GM19025 (cell line): Measurements from ENCODE around the gene PLK2.
A peak's percentile ranks its signal among the peaks of the same experiment; 100 is the strongest.

Source experiments
- ATAC-seq: cut with Tn5 transposase; IDR thresholded peaks from one replicate; pipeline ENCODE4 v1.9.1; 2021; ENCODE audit warnings: mild to moderate bottlenecking, low read depth, moderate library complexity; ENCODE audit not compliant: unreplicated experiment

Gene PLK2

DNA sequence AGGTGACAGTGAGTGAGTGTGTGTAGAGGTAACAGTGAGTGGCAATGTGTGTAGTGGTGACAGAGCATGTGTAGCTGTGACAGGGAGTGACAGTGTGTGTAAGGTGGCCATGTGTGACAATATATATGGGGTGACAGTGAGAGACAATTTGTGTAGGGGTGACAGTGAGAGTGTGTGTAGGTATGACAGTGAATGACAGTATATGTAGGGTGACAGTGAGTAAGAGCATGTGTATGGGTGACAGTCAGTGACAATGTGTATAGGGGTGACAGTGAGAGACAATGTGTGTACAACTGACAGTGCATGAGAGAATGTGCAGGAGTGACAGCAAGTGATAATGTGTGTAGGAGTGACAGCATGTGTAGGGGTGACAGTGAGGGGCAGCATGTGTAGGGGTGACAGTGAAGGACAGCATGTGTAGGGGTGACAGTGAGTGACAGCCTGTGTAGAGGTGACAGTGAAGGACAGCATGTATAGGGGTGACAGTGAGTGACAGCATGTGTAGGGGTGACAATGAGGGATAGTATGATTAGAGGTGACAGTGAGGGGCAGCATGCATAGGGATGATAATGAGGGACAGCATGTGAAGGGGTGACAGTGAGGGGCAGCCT, 21.3 kb upstream of the PLK2 start:
- no peak for ATAC-seq

GRCh38 chr5:58477760-58478376, 18.0 kb upstream of the PLK2 start:
- ATAC-seq: no peak

GRCh38 chr5:58475404-58475803, 15.5 kb upstream of the PLK2 start:
- ATAC-seq: no peak

GRCh38 chr5:58469896-58470295, 10.0 kb upstream of the PLK2 start:
- no peak for ATAC-seq

- peak; percentile 99 for ATAC-seq
These were observed 7.1 kb upstream of the PLK2 start for GRCh38 chr5:58466939-58467338.

- ATAC-seq: no peak
These were observed 2.8 kb upstream of the PLK2 start for GRCh38 chr5:58462623-58463230.

GRCh38 chr5:58462154-58462553, 2.3 kb upstream of the PLK2 start:
- ATAC-seq: no peak

GRCh38 chr5:58460732-58461286, 923 bp upstream of the PLK2 start:
- ATAC-seq: peak; percentile 61

DNA sequence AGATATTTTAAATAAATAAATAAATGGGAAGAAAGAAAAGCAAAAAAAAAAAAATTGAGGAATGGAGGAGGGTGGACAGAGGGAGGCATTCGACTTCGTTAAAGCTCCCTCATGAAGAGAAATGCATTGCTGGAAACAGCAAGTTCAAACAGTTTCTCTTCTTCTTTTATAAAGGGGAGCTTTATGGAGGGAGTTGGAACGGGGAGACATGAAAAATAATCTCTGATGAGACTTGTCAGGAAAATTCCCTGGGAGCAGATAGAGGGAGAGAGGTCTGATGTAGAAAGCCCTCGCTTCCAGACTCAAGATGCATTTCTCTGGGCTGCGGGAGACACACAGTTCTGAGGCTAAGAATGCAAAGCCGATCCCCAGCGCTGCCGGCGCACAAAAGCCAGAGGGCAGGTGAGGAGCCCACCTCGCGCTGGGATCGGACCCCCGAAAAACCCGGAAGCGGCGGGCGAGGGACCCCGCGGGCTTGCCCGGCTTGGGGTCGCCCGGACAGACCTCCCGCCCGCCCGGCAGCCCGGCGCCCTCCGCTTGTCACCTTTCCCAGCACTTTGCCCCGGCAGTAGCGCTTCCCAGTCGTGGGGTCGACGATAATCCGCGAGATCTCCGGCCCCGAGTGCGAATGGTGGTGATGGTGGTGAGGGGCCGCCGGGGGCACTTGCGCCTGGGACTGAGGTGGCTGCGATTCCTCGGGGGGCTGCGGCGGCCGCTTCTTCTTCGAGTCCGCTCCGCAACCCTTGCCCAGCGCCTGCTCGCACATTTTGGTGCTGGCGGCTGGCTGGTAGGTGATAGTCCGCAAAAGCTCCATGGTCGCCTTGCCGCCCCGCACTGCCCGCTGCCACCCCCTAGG, 512 bp downstream of the PLK2 start:
- no peak for ATAC-seq

GRCh38 chr5:58458743-58459145, 1.1 kb downstream of the PLK2 start:
- ATAC-seq: no peak

- ATAC-seq: no peak
These were observed 1.6 kb downstream of the PLK2 start for GRCh38 chr5:58458141-58458742.

DNA sequence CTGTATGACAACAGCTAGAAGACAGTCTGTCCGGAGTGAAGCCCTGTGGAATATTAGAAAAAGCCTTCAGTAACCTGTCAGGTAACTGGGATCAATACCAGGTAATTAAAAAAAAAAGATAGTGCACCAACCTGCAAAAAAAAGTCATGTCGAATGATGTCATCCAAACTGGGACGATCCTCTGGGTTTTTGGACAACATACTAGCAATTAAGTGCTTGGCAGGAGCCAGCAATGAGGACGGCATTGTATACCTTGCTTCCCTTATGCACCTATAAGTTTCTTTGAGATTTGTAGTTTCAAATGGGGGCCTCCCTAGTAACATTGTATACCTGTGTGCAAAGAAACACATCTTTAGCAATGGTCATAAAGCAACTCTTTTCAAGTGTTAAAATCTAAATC, 2.8 kb downstream of the PLK2 start:
- ATAC-seq: no peak

DNA sequence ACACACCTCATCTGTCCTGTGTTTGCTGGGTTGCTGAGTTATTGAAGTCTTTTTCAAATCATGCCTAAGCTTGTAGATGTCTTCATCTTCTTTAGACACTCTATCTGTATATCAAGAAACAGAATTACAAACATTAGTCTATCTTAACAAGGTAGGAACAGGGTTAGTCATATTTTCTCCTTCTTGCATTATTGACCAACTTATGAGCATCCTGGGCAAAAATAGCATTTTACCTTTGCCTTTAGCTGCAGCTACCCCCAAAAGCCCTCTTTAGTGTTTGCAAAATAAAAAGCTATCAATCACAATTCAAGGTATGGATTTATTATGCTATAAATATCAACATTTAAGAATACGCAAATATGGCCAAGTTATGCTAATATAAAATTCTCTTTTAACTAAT, 3.4 kb downstream of the PLK2 start:
- no peak for ATAC-seq

DNA sequence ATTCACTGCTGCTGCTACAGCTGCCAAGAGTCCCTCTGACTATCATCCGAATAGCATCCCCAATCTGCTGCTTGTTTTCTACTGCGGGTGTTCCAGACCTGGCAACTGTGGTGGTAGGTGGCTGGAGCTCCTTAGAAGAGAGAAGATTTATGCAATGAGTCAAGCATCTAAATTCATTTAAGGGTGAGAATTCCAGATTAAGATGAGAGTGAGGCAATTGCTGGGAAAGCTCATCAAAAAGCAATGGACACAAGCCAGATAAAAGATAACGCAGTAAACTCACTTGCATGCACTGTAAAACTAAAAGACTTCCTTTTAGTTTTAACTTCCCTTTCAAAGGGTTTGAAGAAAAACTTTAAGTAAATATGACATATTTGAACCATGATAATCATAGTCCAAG, 3.9 kb downstream of the PLK2 start:
- ATAC-seq: no peak

DNA sequence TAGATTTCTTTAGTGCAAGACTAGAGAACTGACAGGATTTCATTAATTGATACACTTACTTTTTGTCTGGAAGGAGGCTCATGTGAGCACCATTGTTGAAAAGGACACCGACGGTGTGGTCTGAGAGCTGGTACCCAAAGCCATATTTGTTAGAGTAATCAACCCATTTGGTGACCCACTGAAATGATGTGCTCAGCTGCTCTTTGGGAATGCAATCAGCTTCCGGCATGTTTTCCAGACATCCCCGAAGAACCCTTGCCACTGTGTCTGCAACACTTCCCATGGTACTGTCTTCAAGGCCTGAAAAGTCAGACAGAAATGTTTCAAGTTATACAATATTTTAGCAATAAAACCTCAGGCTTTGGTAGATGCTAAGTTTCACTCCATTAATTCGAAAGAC, 4.4 kb downstream of the PLK2 start:
- ATAC-seq: no peak

- ATAC-seq: no peak
These were observed 4.8 kb downstream of the PLK2 start for GRCh38 chr5:58455066-58455465.

DNA sequence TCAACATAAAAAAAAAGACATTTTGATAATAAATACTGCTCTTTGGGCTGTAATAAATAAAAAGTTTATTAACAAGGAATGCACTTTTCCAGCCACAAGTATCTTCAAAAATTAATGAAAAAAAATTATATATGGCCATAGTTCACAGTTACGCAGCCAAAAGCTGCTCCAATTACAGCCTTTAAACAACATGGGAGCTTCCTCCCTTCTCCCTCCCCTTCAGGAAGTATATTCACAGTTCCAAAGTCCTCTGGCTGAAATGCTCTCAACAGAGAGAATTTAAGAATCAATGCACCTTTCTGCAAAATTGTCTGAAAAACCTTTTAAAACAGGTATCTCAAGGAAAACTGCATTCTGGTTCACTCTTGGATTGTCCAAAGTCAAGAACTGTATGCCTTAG, 5.9 kb downstream of the PLK2 start:
- ATAC-seq: no peak

DNA sequence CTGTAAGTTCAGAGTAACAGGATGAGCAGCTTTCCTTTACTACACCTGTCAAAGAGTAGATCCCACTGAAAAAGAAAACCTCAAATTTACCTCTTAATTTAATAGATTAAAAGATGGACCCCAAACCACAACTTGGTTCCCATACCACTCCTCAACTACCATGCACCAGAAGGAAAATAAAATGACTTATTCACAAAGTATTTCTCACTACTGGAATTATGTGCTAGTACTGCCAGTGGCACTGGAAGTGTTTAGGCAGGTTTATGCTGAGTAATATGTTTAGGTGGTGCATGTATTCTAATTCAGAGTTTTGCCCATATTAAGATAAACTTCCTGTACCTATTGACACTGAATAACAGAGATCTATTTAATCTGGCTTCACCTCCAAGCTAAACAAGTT, 6.6 kb downstream of the PLK2 start:
- no peak for ATAC-seq

DNA sequence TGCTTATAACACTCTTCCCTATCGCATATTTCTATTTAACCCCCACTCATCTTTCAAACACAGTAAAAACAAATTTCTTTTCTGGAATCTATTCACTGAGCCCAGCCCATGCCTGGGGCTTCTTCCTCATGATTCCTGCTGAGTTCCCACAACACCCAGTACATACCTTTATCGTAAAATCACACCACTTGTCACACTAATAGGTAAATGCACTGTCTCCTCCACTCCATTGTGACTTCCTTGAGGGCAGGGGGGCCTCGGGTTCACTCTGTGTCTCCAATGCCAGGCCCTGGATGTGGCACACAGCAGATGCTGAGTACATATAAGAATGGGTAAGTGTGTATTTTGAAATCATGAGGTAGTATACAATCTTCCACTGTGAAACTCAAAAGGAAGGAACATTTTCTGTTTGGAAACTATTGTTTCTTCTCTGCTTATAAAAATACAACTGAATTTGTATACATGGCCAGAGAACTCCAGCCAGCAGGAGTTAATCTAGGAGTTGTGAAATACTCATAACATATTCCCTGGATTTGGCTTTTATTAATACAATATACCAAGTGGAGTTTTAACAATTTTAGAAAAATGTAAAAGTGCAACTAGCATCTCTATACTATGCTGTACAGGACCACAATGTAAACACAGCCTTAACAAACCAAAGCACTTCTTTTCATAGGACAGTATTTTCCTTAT, 7.2 kb downstream of the PLK2 start:
- ATAC-seq: no peak
